D721Med (cell line): ENCODE results near the gene PTER.

ENCODE experiments used
- DNase-seq: peaks from one replicate; pipeline ENCODE4 v3.0.0; 2011; ENCODE audit warnings: low spot score; ENCODE audit not compliant: insufficient read length
- FAIRE-seq: peaks from 2 replicates; lab custom pipeline; 2011; peaks lifted over from hg19 to GRCh38; lab: Jason Lieb, UNC
- TF ChIP-seq, protein P1 (sequence below): IDR thresholded peaks from 2 replicates; pipeline ENCODE4 v1.5.1; 2012; ENCODE audit warnings: mild to moderate bottlenecking, control low read depth; ENCODE audit not compliant: insufficient read depth; ENCODE audit errors: missing control alignments

Gene PTER

DNA sequence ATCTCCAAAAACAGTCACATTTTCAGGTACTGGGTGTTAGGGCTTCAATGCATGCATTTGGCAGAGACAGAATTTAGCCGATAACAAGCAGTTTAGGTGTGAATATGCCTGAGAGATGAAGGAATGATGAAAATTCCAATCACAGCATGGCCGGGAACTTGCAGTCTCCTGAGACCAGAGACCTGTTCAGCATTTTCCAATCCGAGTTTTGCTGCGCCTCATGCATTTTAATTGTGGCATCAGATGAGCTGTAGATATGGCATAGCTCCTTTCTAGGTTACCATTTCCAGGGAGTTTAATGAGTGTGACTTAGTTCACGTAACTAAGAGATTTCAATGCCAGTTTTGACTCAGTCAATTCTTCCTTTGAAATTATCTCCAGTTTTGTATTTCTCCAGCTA lies 99.3 kb downstream of the PTER start:
- TF ChIP-seq, protein P1, sequence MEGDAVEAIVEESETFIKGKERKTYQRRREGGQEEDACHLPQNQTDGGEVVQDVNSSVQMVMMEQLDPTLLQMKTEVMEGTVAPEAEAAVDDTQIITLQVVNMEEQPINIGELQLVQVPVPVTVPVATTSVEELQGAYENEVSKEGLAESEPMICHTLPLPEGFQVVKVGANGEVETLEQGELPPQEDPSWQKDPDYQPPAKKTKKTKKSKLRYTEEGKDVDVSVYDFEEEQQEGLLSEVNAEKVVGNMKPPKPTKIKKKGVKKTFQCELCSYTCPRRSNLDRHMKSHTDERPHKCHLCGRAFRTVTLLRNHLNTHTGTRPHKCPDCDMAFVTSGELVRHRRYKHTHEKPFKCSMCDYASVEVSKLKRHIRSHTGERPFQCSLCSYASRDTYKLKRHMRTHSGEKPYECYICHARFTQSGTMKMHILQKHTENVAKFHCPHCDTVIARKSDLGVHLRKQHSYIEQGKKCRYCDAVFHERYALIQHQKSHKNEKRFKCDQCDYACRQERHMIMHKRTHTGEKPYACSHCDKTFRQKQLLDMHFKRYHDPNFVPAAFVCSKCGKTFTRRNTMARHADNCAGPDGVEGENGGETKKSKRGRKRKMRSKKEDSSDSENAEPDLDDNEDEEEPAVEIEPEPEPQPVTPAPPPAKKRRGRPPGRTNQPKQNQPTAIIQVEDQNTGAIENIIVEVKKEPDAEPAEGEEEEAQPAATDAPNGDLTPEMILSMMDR, result no peak
- FAIRE-seq, result no peak
- no peak for DNase-seq

GRCh38 chr10:16544099-16544498 lies 107.3 kb downstream of the PTER start:
- FAIRE-seq (no peak), DNase-seq (no peak)
- TF ChIP-seq, protein P1, result no peak

DNA sequence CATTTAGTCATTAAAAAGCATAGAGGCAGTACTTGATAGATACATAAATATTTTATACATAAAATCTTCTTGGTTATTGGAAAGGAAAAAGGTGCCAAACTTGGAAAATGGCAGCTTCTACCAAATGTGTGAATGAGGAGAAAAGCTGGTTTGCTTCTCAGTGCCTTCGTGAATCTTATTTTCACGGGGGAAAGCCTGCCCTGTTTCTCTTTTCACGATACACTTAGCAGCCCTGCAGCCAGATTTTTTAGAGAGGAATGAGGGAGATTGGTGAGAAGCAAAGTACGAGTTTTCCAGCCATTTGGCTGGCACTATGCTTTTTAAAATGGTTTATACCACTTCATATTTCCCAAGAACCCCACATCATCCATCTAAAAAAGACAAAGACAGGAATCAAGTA lies 107.8 kb downstream of the PTER start:
- FAIRE-seq, result no peak
- no peak for DNase-seq
- TF ChIP-seq, protein P1, result no peak

GRCh38 chr10:16545116-16545736 lies 108.4 kb downstream of the PTER start:
- TF ChIP-seq, protein P1, result peak; percentile 53
- DNase-seq (no peak), FAIRE-seq (peak; percentile 95)

DNA sequence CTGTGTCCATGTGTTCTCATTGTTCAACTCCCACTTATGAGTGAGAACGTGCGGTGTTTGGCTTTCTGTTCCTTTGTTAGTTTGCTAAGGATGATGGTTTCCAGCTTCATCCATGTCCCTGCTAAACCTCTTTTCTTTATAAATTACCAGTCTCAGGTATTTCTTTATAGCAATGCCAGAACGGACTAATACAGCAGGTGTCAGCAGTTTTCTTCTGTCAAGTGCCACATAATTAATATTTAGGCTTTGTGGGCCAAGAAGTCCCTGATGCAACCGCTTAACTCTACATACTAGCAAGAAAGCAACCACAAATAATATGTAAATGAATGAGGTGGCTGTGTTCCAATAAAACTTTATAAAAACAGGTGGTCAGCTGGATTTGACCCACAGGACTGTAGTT lies 111.2 kb downstream of the PTER start:
- TF ChIP-seq, protein P1, result no peak
- DNase-seq, result no peak
- no peak for FAIRE-seq

- DNase-seq, result no peak
Observed at GRCh38 chr10:16559236-16559773, 122.5 kb downstream of the PTER start.

GRCh38 chr10:16562891-16563290 lies 126.1 kb downstream of the PTER start:
- TF ChIP-seq, protein P1, result no peak
- FAIRE-seq, result no peak
- DNase-seq, result no peak

More at GRCh38 chr10:16559236-16559773, 122.5 kb downstream of the PTER start:
- TF ChIP-seq, protein P1, result no peak
- FAIRE-seq, result no peak
